HL-60 (cell line): ENCODE measurements around the gene AGBL4.

Experiments used
- DNase-seq, 2 experiments: peaks; one replicate each; pipeline ENCODE4 v3.0.0-alpha.2; 2010 to 2020; ENCODE audit warnings: low read depth in 1 of 2, low spot score in 1 of 2
- H3K27ac ChIP-seq: fragments of 250-450 bp; sonication (Bioruptor Pico); replicated peaks from 2 replicates; pipeline ENCODE4 v1.5.1; 2020; ENCODE audit warnings: mild to moderate bottlenecking, moderate library complexity
- H3K27me3 ChIP-seq: fragments of 250-450 bp; sonication (Bioruptor Pico); 2 replicates; pipeline ENCODE4 v1.5.1; 2021; ENCODE audit warnings: mild to moderate bottlenecking, moderate library complexity; ENCODE audit not compliant: insufficient read depth, poor library complexity, severe bottlenecking
- H3K4me3 ChIP-seq: replicated peaks from 2 replicates; pipeline ENCODE4 v1.5.1; 2011; ENCODE audit warnings: mild to moderate bottlenecking, control low read depth, low read length; ENCODE audit not compliant: insufficient read depth
- GABPA ChIP-seq: IDR thresholded peaks from 2 replicates; pipeline ENCODE4 v1.6.1; 2012; ENCODE audit warnings: low read depth
- POLR2AphosphoS5 ChIP-seq: IDR thresholded peaks from 2 replicates; pipeline ENCODE4 v1.6.1; 2012; ENCODE audit warnings: low read depth
- SPI1 ChIP-seq: IDR thresholded peaks from 2 replicates; pipeline ENCODE4 v1.6.1; 2012; ENCODE audit warnings: low read depth, mild to moderate bottlenecking, borderline replicate concordance
- TF ChIP-seq, protein P1 (sequence below): IDR thresholded peaks from 2 replicates; pipeline ENCODE4 v1.6.1; 2012; ENCODE audit warnings: low read depth; ENCODE audit not compliant: insufficient replicate concordance
- TF ChIP-seq, protein P2 (sequence below): IDR thresholded peaks from one replicate; pipeline ENCODE4 v1.5.1; 2011; ENCODE audit warnings: low read length, control low read depth, inconsistent platforms; ENCODE audit not compliant: insufficient read depth

The AGBL4 gene

DNA sequence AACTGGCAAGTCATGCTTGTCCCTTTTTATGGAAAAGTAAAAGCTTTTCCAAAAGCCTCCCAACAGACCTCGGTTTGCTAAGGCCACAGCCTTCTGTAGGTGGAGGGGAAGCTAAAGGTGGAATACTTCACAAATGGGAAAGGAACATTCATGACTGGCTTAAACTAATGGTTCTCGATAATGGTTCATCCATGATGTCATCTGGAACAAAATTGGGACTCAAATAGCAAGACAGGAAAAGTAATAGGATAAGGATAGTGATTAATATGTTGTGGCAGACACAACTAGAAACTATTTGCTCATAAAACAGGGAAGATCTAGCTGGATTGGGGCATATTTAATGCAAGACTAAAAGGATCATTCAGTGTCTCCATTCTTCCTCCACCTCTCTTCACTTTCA is 1535.0 kb downstream of the AGBL4 start:
- no peak overlapping the region for H3K4me3 ChIP-seq
- no peak for DNase-seq
- no peak overlapping the region for H3K27ac ChIP-seq
- no peak for TF ChIP-seq SPI1
- TF ChIP-seq, protein P1, sequence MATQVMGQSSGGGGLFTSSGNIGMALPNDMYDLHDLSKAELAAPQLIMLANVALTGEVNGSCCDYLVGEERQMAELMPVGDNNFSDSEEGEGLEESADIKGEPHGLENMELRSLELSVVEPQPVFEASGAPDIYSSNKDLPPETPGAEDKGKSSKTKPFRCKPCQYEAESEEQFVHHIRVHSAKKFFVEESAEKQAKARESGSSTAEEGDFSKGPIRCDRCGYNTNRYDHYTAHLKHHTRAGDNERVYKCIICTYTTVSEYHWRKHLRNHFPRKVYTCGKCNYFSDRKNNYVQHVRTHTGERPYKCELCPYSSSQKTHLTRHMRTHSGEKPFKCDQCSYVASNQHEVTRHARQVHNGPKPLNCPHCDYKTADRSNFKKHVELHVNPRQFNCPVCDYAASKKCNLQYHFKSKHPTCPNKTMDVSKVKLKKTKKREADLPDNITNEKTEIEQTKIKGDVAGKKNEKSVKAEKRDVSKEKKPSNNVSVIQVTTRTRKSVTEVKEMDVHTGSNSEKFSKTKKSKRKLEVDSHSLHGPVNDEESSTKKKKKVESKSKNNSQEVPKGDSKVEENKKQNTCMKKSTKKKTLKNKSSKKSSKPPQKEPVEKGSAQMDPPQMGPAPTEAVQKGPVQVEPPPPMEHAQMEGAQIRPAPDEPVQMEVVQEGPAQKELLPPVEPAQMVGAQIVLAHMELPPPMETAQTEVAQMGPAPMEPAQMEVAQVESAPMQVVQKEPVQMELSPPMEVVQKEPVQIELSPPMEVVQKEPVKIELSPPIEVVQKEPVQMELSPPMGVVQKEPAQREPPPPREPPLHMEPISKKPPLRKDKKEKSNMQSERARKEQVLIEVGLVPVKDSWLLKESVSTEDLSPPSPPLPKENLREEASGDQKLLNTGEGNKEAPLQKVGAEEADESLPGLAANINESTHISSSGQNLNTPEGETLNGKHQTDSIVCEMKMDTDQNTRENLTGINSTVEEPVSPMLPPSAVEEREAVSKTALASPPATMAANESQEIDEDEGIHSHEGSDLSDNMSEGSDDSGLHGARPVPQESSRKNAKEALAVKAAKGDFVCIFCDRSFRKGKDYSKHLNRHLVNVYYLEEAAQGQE = no peak
- no peak for TF ChIP-seq POLR2AphosphoS5
- no peak for TF ChIP-seq GABPA
- TF ChIP-seq, protein P2, sequence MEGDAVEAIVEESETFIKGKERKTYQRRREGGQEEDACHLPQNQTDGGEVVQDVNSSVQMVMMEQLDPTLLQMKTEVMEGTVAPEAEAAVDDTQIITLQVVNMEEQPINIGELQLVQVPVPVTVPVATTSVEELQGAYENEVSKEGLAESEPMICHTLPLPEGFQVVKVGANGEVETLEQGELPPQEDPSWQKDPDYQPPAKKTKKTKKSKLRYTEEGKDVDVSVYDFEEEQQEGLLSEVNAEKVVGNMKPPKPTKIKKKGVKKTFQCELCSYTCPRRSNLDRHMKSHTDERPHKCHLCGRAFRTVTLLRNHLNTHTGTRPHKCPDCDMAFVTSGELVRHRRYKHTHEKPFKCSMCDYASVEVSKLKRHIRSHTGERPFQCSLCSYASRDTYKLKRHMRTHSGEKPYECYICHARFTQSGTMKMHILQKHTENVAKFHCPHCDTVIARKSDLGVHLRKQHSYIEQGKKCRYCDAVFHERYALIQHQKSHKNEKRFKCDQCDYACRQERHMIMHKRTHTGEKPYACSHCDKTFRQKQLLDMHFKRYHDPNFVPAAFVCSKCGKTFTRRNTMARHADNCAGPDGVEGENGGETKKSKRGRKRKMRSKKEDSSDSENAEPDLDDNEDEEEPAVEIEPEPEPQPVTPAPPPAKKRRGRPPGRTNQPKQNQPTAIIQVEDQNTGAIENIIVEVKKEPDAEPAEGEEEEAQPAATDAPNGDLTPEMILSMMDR = no peak
- no peaks in the 10 kb centered on the region for H3K27me3 ChIP-seq
